Activated naive CD4-positive, alpha-beta T cell treated with anti-CD3 and anti-CD28 coated beads, Interleukin-2, amount 50 U/mL, for 24 hours (primary cell): ENCODE measurements around the gene IMMP2L.

ENCODE experiments used
- H3K27ac Mint-ChIP-seq: one replicate; pipeline ENCODE4 v1.8.0; 2021; ENCODE audit warnings: mild to moderate bottlenecking, mixed read lengths
- H3K27me3 Mint-ChIP-seq: one replicate; pipeline ENCODE4 v1.8.0; 2021; ENCODE audit warnings: mixed read lengths
- H3K36me3 Mint-ChIP-seq: one replicate; pipeline ENCODE4 v1.8.0; 2021; ENCODE audit warnings: mixed read lengths
- H3K4me1 Mint-ChIP-seq: one replicate; pipeline ENCODE4 v1.8.0; 2021; ENCODE audit warnings: mixed read lengths
- H3K4me3 Mint-ChIP-seq: one replicate; pipeline ENCODE4 v1.8.0; 2021; ENCODE audit warnings: mild to moderate bottlenecking, mixed read lengths
- H3K9me3 Mint-ChIP-seq: one replicate; pipeline ENCODE4 v1.8.0; 2021; ENCODE audit warnings: mixed read lengths

IMMP2L gene

DNA sequence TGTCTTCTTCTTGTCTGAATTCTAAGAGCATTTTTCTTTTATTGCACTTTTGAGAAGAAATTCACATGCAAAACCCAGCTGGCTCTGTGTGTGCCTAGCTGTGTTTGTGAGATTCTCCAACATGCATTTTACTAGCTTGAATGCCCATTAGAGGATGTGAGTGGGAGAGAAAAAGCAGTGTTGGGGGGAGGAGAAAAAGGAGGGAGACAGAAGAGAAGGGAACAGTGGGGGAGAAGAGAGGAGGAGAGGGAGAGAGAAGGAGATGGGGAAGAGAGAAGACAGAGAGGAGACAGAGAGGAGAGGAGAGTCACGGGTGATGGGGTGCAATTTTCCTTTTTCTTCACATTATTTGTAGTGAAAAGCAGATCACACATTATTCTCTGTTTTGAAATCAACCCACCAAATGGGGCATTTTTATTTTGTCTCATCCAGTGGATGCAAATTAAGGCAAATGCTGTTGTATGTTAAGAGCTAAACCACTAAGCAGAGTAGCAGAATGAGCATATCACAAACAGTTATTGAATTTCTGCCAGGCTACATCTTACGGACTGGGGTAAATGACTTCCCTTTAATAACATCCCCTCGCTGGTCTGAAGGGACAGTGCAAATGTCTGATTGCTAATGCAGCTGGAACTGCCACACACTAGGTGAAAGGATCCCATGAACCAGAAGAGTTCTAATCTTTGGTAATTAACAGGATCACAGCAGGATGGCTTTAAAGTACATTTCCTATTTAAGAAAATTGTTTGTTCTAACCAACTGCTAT is 470.5 kb downstream of the IMMP2L start:
- Mint-ChIP-seq H3K27ac (peak overlapping the region; percentile 98), H3K27me3 (no peaks in the 10 kb centered on the region), H3K9me3 (no peaks in the 10 kb centered on the region), H3K36me3 (peaks cover 27% of the 10 kb centered on the region), H3K4me1 (peaks cover 78% of the 10 kb centered on the region), H3K4me3 (peak overlapping the region; percentile 96)

DNA sequence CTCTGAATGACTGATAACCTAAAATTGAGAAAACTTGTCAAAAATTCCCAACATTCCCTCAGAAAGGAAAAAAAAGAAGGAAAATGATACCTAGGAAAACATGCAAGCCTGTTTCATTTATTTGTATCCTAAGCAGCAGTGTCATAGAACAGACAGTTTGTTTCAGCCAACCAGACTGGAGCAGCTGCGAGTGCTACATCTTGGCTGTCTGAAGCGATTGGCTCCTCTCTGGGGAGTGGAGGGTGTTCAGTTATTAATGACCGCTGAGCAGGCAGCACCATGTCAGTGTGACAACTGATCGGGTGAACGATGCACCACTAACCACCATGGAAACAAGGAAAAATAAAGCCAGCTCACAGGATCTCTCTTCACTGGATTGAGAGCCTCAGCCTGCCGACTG is 471.4 kb downstream of the IMMP2L start, which contains the start of gene LRRN3:
Gene LRRN3 (plus strand): TSS at position 282 of the 400 bp plus-strand sequence. CDS start 31,646 bp downstream, outside the sequence.
- Mint-ChIP-seq H3K27me3 (no peaks in the 10 kb centered on the region), H3K27ac (peak within 1 kb of the TSS; percentile 98), H3K4me1 (peaks cover 76% of the 10 kb centered on the region), H3K9me3 (no peaks in the 10 kb centered on the region), H3K36me3 (peaks cover 22% of the 10 kb centered on the region), H3K4me3 (peak within 1 kb of the TSS; percentile 96)

DNA sequence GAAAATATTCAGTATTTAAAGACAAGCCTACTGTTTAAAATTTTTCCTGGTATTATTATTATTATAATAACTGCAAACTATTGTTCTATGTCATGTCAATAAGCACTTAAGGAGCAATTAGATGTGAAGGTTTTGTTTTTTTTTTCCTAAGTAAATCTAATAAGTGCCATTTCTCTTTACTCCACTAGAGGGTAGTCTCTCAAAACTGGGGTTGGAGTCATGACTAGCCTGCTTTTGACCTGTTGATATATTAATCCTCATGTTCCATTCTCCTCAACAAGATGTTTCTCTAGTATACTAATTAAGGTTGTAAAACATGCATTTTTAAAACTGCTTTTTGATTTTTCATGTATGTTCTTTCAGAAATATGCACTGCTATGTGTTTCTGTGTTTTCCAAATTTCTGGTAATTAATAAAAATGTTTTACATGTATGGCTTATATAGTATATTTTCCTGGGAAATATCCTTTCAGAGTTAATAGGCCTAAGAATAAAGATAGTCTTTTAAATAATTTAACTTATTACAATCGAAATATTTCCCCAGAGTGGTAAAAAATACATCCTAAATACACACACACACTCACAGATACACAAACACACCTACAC is 472.4 kb downstream of the IMMP2L start:
- H3K4me3 Mint-ChIP-seq = peak overlapping the region; percentile 61
- H3K27me3 Mint-ChIP-seq = no peaks in the 10 kb centered on the region
- peaks cover 21% of the 10 kb centered on the region for H3K36me3 Mint-ChIP-seq
- H3K4me1 Mint-ChIP-seq = peaks cover 76% of the 10 kb centered on the region
- H3K27ac Mint-ChIP-seq = peak overlapping the region; percentile 62
- H3K9me3 Mint-ChIP-seq = no peaks in the 10 kb centered on the region

DNA sequence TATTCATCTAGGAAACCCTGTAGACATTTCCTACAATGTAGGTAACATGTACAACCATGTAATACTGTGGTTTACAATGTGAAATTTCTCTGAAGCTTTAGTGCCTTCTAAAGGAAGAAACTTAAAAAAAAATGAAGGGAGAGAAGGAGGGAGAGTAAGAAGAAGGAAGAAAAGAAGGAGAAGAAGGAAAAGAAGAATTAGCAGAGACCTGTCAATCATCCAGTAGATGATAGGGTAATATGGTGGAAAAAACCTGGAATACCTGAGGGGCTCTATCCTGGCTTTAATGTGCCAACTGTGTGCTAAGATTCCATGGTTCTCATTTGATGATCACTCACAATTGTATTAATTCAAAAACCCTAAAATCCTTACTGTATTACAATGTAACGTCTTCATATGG is 474.0 kb downstream of the IMMP2L start:
- Mint-ChIP-seq H3K4me3 (no peak overlapping the region), H3K4me1 (peaks cover 77% of the 10 kb centered on the region), H3K27ac (peak overlapping the region; percentile 97), H3K36me3 (peaks cover 8% of the 10 kb centered on the region), H3K9me3 (no peaks in the 10 kb centered on the region), H3K27me3 (no peaks in the 10 kb centered on the region)

DNA sequence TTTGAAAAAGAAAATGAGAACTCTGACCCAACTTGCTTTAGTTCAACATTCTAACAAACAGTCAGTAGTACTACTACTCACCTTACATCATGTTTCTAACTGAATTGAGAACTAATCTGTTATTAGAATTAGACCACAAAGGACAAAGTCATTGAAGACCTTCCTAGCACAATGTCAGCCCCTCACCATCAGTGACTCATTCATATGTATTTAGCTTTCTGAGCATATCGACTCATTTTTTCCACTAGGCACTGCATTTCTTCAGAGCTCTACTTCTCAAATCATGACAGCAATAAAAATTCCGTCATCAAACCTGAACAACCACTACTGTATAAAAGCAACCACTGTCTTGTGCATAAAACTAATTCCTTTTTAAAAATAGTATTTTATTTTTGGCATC is 475.8 kb downstream of the IMMP2L start:
- Mint-ChIP-seq H3K9me3 (no peaks in the 10 kb centered on the region), H3K4me3 (peak overlapping the region; percentile 59), H3K27ac (peak overlapping the region; percentile 94), H3K27me3 (no peaks in the 10 kb centered on the region), H3K36me3 (peaks cover 4% of the 10 kb centered on the region), H3K4me1 (peaks cover 87% of the 10 kb centered on the region)

DNA sequence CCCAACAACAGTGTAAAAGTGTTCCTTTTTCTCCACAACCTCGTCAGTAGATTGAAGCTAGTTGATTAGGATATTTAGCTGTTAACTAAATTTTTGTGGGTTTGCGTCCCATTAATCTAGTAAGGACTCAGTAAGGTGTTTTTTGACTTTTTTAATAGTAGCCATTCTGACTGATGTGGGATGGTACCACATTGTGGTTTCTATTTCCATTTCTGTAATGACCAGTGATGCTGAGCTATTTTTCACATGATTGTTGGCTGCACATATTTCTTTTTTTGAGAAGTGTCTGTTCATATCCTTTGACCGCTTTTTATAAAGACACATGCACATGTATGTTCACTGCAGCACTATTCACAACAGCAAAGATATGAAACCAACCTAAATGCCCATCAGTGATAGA is 476.9 kb downstream of the IMMP2L start:
- peaks cover 1% of the 10 kb centered on the region for H3K36me3 Mint-ChIP-seq
- peaks cover 89% of the 10 kb centered on the region for H3K4me1 Mint-ChIP-seq
- no peaks in the 10 kb centered on the region for H3K27me3 Mint-ChIP-seq
- no peaks in the 10 kb centered on the region for H3K9me3 Mint-ChIP-seq
- H3K4me3 Mint-ChIP-seq = peak overlapping the region; percentile 1
- H3K27ac Mint-ChIP-seq = peak overlapping the region; percentile 94

DNA sequence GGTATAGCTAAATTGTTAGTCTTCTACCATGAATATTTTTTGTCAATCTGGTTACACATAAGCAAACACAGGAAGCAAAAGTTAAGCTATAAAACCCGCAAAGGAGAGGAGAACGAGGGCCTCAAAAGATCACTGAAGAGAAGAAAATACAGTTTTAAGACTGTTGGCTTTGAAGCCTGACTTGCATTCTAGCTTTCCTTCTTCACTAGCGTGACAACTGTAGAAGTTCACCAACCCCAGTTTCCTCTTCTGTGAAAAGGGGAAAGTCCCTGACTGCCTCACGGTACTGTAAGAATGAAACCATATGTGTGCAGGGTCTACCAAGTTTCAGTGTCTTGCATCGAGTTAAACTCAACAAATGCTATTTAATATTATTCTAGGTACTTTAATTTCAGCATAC is 478.9 kb downstream of the IMMP2L start:
- peaks cover 1% of the 10 kb centered on the region for H3K36me3 Mint-ChIP-seq
- peak overlapping the region; percentile 97 for H3K27ac Mint-ChIP-seq
- peaks cover 77% of the 10 kb centered on the region for H3K4me1 Mint-ChIP-seq
- H3K9me3 Mint-ChIP-seq = no peaks in the 10 kb centered on the region
- no peaks in the 10 kb centered on the region for H3K27me3 Mint-ChIP-seq
- peak overlapping the region; percentile 77 for H3K4me3 Mint-ChIP-seq

DNA sequence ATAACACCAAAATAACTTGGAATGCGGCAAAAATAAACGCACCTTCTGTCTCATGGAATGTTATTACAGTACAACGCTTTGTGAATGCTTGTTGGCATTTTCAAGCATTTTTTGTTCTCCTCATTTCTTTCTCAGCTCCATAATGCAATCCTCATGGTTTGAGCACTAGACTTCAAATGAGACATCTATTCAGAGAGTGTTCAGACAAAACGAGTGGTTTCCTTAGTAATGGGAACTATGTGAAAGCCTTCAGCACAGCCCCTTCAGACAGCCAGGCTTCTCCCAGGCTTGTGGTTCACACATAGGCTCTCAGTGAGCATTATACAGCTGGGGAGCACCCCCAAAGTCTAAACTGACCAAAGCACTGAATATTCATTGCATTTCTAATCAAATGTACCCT is 479.9 kb downstream of the IMMP2L start:
- no peaks in the 10 kb centered on the region for H3K9me3 Mint-ChIP-seq
- no peaks in the 10 kb centered on the region for H3K36me3 Mint-ChIP-seq
- no peaks in the 10 kb centered on the region for H3K27me3 Mint-ChIP-seq
- peak overlapping the region; percentile 97 for H3K27ac Mint-ChIP-seq
- peaks cover 73% of the 10 kb centered on the region for H3K4me1 Mint-ChIP-seq
- peak overlapping the region; percentile 68 for H3K4me3 Mint-ChIP-seq

DNA sequence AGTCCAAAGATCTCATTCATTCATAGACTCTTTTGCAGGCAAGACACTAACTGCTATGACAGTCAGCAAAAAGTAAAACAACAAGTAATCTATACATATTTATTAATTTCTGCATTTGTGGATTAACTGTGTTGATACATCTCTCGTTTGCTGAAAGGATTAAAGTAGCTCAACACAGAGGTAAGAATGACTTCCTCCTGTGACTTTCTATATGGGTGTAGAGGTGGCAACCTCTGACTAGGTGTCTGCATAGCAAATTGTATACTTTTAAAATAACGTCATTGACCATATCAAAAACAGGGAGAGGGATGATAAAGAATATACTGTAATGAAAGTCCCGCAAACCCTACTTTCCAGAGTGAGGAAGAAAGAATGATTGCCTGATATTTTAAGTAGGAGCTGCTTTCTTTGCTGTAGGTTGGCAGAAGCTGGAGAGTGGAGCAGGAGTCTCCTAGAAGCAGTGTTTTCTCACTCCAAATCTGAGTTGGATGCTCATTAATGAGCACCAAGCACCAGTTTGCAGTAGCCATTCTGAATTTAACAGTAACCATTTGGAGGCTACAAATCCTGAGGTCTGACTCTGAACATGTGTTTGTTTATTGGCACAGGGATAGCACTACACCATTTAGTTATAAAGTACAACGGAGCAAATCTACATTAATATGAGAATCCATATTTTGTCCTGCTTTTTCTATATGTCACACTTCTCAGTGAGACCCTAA is 480.6 kb downstream of the IMMP2L start:
- peaks cover 75% of the 10 kb centered on the region for H3K4me1 Mint-ChIP-seq
- H3K9me3 Mint-ChIP-seq = no peaks in the 10 kb centered on the region
- no peaks in the 10 kb centered on the region for H3K36me3 Mint-ChIP-seq
- H3K4me3 Mint-ChIP-seq = peak overlapping the region; percentile 68
- no peaks in the 10 kb centered on the region for H3K27me3 Mint-ChIP-seq
- H3K27ac Mint-ChIP-seq = peak overlapping the region; percentile 97

DNA sequence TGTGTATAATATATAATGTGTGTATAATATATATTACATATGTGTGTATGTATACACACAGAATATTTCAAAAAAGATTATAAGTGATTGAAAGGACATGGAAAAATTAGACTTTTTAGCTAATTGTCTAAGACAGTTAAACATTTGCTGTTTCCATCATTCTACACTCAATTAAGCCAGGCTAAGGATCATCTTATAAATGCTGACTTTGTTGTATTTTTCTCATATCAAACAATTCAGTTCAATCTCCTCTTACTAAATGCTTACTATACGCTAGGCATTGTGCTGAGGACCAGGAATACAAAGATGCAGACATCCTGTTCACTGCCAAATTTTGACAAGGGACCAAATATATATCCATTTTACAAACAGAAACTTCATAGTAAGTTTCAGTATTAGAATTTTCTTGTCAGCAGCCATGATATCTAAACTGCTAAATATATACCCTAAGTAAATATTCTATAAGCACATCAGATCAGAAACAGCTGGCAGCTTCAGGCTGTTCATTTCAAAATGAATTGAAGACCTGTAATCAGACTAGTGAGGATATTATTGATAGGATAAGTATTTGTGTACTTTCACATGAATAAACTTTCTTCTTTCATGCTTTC is 481.7 kb downstream of the IMMP2L start:
- Mint-ChIP-seq H3K27me3 (no peaks in the 10 kb centered on the region), H3K9me3 (peaks cover 7% of the 10 kb centered on the region), H3K4me1 (peaks cover 77% of the 10 kb centered on the region), H3K27ac (peak overlapping the region; percentile 81), H3K4me3 (no peak overlapping the region), H3K36me3 (peaks cover 5% of the 10 kb centered on the region)

DNA sequence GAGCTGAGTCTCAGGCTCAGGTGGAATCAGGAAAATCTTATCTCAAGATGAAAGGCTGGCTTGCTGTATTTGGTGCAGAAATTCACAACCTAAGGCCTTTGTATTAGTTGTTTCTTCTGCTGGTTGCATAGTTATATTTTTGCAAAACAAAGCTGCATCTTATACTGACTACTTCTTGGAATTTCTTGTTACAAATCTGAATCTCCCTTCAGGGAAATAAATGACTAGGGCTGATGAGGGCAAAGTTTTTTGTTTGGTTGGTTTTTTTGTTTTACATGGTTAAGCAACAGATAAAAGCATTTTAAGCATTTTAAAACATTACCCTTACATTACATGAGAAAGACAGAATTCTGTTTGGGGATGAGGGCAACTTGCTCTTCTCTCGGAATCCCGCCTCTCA is 485.3 kb downstream of the IMMP2L start:
- Mint-ChIP-seq H3K4me3 (no peak overlapping the region), H3K27me3 (no peaks in the 10 kb centered on the region), H3K36me3 (peaks cover 8% of the 10 kb centered on the region), H3K27ac (peak overlapping the region; percentile 74), H3K9me3 (peaks cover 13% of the 10 kb centered on the region), H3K4me1 (peaks cover 72% of the 10 kb centered on the region)

DNA sequence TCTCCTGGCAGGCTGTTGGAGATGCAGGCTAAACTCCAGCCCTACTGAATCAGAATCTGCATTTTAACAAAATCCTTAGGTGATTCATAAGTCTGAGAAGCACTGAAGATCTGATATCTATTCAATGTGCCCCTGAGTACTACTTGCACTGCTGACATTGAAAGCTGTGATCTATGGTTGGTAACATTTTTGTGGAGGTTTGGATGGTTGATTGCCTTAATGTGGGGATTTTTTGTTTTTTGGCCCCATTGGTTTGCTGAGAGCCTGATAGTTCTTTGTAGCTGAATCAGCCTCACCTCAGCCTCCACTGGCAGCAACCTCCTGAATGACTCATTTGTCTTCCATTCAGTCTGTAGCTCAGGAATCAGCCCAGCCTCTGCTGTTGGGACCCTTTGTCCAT is 486.1 kb downstream of the IMMP2L start:
- peaks cover 13% of the 10 kb centered on the region for H3K9me3 Mint-ChIP-seq
- peaks cover 72% of the 10 kb centered on the region for H3K4me1 Mint-ChIP-seq
- H3K27ac Mint-ChIP-seq = peak overlapping the region; percentile 94
- no peaks in the 10 kb centered on the region for H3K27me3 Mint-ChIP-seq
- peak overlapping the region; percentile 27 for H3K4me3 Mint-ChIP-seq
- H3K36me3 Mint-ChIP-seq = peaks cover 8% of the 10 kb centered on the region

DNA sequence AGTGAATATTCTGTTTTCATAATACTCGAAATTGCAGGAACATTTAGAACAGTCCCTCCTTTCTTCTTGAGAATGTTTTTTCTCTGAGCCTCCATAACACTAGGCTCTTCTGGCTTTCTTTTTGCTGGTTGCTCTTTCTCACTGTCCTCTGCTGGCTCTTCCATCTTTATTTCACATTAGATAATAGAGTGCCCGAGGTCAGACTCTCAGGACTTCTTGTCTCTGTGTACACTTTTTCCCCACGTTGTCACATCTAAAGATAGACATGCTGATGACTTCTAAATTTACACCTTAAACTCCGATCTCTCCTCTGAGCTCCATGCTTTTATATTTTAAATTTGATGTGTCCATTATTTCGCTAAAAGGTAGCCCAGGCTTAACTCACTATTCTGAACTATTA is 486.8 kb downstream of the IMMP2L start:
- Mint-ChIP-seq H3K27ac (peak overlapping the region; percentile 94), H3K36me3 (peaks cover 8% of the 10 kb centered on the region), H3K4me1 (peaks cover 72% of the 10 kb centered on the region), H3K4me3 (peak overlapping the region; percentile 27), H3K27me3 (no peaks in the 10 kb centered on the region), H3K9me3 (peaks cover 13% of the 10 kb centered on the region)

DNA sequence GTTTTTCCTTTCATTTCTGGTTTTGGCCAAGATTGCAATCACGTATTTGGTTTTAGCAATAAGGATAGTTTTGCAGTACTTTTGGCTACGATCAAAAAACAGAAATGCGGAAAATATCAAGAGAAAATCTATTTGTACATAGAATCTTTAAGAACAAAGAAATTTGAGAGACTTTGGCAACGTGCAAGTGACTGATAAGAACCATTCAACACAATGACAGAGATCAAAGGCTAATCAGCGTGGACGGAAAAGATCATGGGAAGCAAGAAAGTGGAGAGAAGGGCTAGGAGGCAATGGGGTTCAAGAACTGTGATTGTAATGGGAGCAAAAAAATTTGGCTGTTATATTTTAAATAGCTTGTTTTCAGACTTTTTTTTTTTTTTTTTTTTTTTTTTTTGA is 487.5 kb downstream of the IMMP2L start:
- H3K4me1 Mint-ChIP-seq = peaks cover 75% of the 10 kb centered on the region
- peak overlapping the region; percentile 63 for H3K4me3 Mint-ChIP-seq

DNA sequence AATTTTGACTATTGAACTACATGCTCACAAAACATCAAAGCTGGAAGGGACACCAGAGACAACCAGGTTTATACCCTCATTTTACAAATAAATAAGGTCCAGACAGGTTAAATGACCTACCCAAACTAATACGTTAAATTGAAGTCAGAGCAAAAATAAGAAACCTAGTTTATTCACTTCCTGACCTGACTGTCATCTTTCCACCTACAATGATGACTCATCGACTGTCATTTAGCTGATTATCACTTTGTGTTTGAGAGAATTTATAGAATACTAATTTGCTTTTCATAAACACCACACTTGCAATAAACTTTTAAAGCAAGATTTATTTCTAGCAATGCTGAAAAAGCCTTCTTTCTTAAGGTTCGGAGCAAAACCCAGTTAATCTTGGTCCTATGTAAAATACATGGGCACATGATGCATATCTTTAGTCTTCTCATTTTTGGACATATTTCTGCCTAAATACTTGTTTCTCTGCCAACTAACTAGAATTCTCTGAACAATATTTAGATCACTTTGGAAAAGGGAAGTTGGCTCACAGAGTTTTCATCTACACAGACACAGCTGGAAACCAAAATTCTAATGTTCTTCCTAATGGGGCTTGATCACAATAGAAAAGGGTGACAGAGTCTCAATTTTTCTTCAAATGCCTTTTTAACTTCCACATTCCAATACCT is 488.1 kb downstream of the IMMP2L start:
- H3K27ac Mint-ChIP-seq = peak overlapping the region; percentile 76

More for the DNA sequence above, 487.5 kb downstream of the IMMP2L start:
- Mint-ChIP-seq H3K27me3 (no peaks in the 10 kb centered on the region), H3K27ac (peak overlapping the region; percentile 76), H3K36me3 (peaks cover 8% of the 10 kb centered on the region), H3K9me3 (peaks cover 13% of the 10 kb centered on the region)

More for the DNA sequence above, 488.1 kb downstream of the IMMP2L start:
- Mint-ChIP-seq H3K4me3 (peak overlapping the region; percentile 63), H3K27me3 (no peaks in the 10 kb centered on the region), H3K9me3 (peaks cover 13% of the 10 kb centered on the region), H3K36me3 (peaks cover 8% of the 10 kb centered on the region), H3K4me1 (peaks cover 78% of the 10 kb centered on the region)
